ENCODE measurements around the gene NDST1. TPM values are rescaled to one million over a fixed set of nuclear protein-coding genes. Genes with fewer than 3 reads are reported as not detected.

NDST1 gene
- total RNA-seq, 1 experiment from 2014 or later: 42.6 TPM

DNA sequence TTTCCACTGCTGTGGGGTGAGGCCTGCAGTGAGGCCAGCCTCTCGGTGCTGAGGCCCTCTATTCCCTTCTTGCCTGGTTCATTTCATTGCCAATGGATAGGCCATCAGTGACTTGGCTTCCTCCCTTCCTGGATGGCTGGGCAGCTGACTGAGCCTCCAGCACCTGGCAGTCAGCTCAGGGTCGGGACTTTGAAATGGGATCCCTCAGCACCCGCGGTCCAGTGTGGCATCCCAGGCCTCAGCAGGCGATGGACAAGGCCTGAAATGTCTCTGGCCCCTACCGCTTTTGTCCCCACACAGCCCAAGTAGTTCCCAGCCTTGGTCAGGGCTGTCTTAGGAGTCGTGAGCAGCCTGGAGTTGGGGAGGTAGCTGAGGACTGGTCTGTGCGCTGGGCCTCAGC lies 17.2 kb downstream of the NDST1 start:
- DNase-seq: no peak
- Histone ChIP-seq H3K9ac (ENCODE audit: low read length) (no peak overlapping the region), H3K4me2 (ENCODE audit: low read length) (no peak overlapping the region), H2AFZ (ENCODE audit: low read length) (no peak overlapping the region), H4K20me1 (ENCODE audit: low read length) (0 out of 2 replicates have a peak, but pooled peaks cover 7% of the 10 kb centered on the region), H3F3A (ENCODE audit: low read length, unreplicated experiment) (no peaks in the 10 kb centered on the region), H3K4me1 (ENCODE audit: insufficient read depth, low read length) (no peaks in the 10 kb centered on the region), H3K36me3 (ENCODE audit: low read depth, low read length) (peaks cover 14% of the 10 kb centered on the region; the same call in 1 of the 2 replicates), H3K4me3 (ENCODE audit: low read length) (no peak overlapping the region), H3K9me2 (replicated peaks; ENCODE audit: low read length) (no peaks in the 10 kb centered on the region), H3K27me3 (ENCODE audit: low read length) (no peaks in the 10 kb centered on the region), H3K79me2 (ENCODE audit: low read length) (peaks cover 62% of the 10 kb centered on the region), H3K27ac (ENCODE audit: low read length) (no peak overlapping the region), H3K9me3 (ENCODE audit: low read length) (no peaks in the 10 kb centered on the region)
- POLR2A ChIA-PET (ENCODE audit: unreplicated experiment): no interaction called here
- TF ChIP-seq EZH2 (IDR thresholded peaks at IDR 0.05; ENCODE audit: low read length, unreplicated experiment) (no peak), EZH2phosphoT487 (IDR thresholded peaks at IDR 0.05; ENCODE audit: borderline replicate concordance, low read length) (no peak)
- TF ChIP-seq, protein P1, sequence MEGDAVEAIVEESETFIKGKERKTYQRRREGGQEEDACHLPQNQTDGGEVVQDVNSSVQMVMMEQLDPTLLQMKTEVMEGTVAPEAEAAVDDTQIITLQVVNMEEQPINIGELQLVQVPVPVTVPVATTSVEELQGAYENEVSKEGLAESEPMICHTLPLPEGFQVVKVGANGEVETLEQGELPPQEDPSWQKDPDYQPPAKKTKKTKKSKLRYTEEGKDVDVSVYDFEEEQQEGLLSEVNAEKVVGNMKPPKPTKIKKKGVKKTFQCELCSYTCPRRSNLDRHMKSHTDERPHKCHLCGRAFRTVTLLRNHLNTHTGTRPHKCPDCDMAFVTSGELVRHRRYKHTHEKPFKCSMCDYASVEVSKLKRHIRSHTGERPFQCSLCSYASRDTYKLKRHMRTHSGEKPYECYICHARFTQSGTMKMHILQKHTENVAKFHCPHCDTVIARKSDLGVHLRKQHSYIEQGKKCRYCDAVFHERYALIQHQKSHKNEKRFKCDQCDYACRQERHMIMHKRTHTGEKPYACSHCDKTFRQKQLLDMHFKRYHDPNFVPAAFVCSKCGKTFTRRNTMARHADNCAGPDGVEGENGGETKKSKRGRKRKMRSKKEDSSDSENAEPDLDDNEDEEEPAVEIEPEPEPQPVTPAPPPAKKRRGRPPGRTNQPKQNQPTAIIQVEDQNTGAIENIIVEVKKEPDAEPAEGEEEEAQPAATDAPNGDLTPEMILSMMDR (conservative IDR thresholded peaks at IDR 0.05; ENCODE audit: low read depth, low read length): no peak
- BruUV-seq (replicated peaks): no TSS peak
- intact Hi-C loops (cut with micrococcal nuclease): no loop called here
- ATAC-seq: no peak
- CTCF ChIA-PET: interaction anchor here (2.6 kb wide), 1 partner anchor 66 kb away, joined by 7 read pairs; no protein-coding TSS in a partner anchor

DNA sequence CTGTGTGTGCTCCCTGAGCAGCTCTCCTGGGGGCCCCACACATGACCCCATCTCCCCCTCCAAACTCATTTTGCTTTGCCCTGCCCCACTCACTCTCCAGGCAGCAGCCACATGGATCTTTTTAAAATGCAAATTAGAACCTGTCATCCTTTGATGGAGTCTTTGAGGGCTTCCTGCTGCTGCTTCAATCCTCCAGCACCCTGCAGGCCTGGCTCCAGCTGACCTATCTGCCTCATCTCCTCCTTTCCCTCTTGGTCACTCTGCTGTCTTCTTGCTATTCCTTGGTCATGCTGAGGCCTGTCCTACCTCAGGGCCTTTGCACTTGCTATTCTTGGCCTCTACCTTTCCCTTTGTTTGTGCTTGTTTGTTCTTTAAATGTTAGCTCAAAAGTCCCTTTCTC lies 17.9 kb downstream of the NDST1 start:
- Histone ChIP-seq H3K4me1 (ENCODE audit: insufficient read depth, low read length) (no peaks in the 10 kb centered on the region), H4K20me1 (ENCODE audit: low read length) (0 out of 2 replicates have a peak, but pooled peaks cover 7% of the 10 kb centered on the region), H3K9me2 (replicated peaks; ENCODE audit: low read length) (no peaks in the 10 kb centered on the region), H2AFZ (ENCODE audit: low read length) (no peak overlapping the region), H3K27ac (ENCODE audit: low read length) (no peak overlapping the region), H3K36me3 (ENCODE audit: low read depth, low read length) (peaks cover 14% of the 10 kb centered on the region; the same call in 1 of the 2 replicates), H3K79me2 (ENCODE audit: low read length) (peaks cover 56% of the 10 kb centered on the region), H3K9ac (ENCODE audit: low read length) (no peak overlapping the region), H3K9me3 (ENCODE audit: low read length) (no peaks in the 10 kb centered on the region), H3K27me3 (ENCODE audit: low read length) (no peaks in the 10 kb centered on the region), H3K4me3 (ENCODE audit: low read length) (no peak overlapping the region), H3K4me2 (ENCODE audit: low read length) (no peak overlapping the region), H3F3A (ENCODE audit: low read length, unreplicated experiment) (no peaks in the 10 kb centered on the region)
- intact Hi-C loops (cut with micrococcal nuclease): no loop called here
- POLR2A ChIA-PET (ENCODE audit: unreplicated experiment): interaction anchor here (0.6 kb wide), 1 partner anchor 571 kb away, joined by 5 read pairs; no protein-coding TSS in a partner anchor
- ATAC-seq (no peak), DNase-seq (no peak)
- BruUV-seq (replicated peaks): no TSS peak
- TF ChIP-seq EZH2 (IDR thresholded peaks at IDR 0.05; ENCODE audit: low read length, unreplicated experiment) (no peak), EZH2phosphoT487 (IDR thresholded peaks at IDR 0.05; ENCODE audit: borderline replicate concordance, low read length) (no peak)
- TF ChIP-seq, protein P1 (conservative IDR thresholded peaks at IDR 0.05; ENCODE audit: low read depth, low read length): no peak
- CTCF ChIA-PET: no interaction called here

DNA sequence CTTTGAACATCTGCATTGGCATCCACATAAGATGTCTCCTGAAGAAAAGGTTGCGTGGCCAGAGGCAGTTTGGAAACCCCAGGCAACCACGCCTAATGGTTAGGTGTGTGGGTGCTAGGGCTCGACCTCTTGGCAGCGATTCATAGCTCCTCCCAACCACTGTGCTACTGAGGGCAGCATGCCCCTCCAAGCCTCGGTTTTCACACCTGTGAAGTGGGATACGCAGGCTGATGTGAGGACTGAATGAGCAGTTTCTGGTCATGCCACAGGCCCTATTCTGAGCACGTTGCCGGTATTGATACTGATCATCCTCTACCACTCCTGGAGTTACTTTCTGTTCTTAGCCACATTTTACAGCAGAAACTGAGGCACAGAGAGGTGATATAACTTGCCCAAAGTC lies 19.1 kb downstream of the NDST1 start:
- Histone ChIP-seq H3K27me3 (ENCODE audit: low read length) (no peaks in the 10 kb centered on the region), H3K27ac (ENCODE audit: low read length) (no peak overlapping the region), H3K9ac (ENCODE audit: low read length) (no peak overlapping the region), H3K36me3 (ENCODE audit: low read depth, low read length) (peaks cover 9% of the 10 kb centered on the region; the same call in 1 of the 2 replicates), H3K4me2 (ENCODE audit: low read length) (no peak overlapping the region), H3K79me2 (ENCODE audit: low read length) (peaks cover 43% of the 10 kb centered on the region), H3K4me3 (ENCODE audit: low read length) (no peak overlapping the region), H3K4me1 (ENCODE audit: insufficient read depth, low read length) (no peaks in the 10 kb centered on the region), H3F3A (ENCODE audit: low read length, unreplicated experiment) (no peaks in the 10 kb centered on the region), H3K9me2 (replicated peaks; ENCODE audit: low read length) (no peaks in the 10 kb centered on the region), H4K20me1 (ENCODE audit: low read length) (0 out of 2 replicates have a peak, but pooled peaks cover 7% of the 10 kb centered on the region), H2AFZ (ENCODE audit: low read length) (no peak overlapping the region), H3K9me3 (ENCODE audit: low read length) (no peaks in the 10 kb centered on the region)
- ATAC-seq (no peak), DNase-seq (no peak)
- BruUV-seq (replicated peaks): no TSS peak
- intact Hi-C loops (cut with micrococcal nuclease): no loop called here
- ChIA-PET POLR2A (ENCODE audit: unreplicated experiment) (no interaction called here), CTCF (no interaction called here)
- TF ChIP-seq EZH2 (IDR thresholded peaks at IDR 0.05; ENCODE audit: low read length, unreplicated experiment) (no peak), EZH2phosphoT487 (IDR thresholded peaks at IDR 0.05; ENCODE audit: borderline replicate concordance, low read length) (no peak)
- TF ChIP-seq, protein P1 (conservative IDR thresholded peaks at IDR 0.05; ENCODE audit: low read depth, low read length): no peak
